IMR-90 (cell line): ENCODE measurements around the gene TAF7L.

Experiments used
- FOS ChIP-seq: fragments of 150-350 bp; IDR thresholded peaks from 2 replicates; pipeline ENCODE4 v1.6.1; 2016; ENCODE audit warnings: low read depth, low read length
- MAFK ChIP-seq: IDR thresholded peaks from 2 replicates; pipeline ENCODE4 v1.6.1; 2012; ENCODE audit warnings: low read depth, low read length, improper control_type of control experiment
- MAZ ChIP-seq: IDR thresholded peaks from 2 replicates; pipeline ENCODE4 v1.6.1; 2012; ENCODE audit warnings: low read depth, mild to moderate bottlenecking, low read length, improper control_type of control experiment, moderate library complexity, borderline replicate concordance
- POLR2A ChIP-seq: IDR thresholded peaks from 2 replicates; pipeline ENCODE4 v1.6.1; 2012; ENCODE audit warnings: mild to moderate bottlenecking, low read depth, low read length
- RAD21 ChIP-seq: IDR thresholded peaks from 2 replicates; pipeline ENCODE4 v1.6.1; 2012; ENCODE audit warnings: low read length, improper control_type of control experiment
- RCOR1 ChIP-seq: IDR thresholded peaks from 2 replicates; pipeline ENCODE4 v1.6.1; 2012; ENCODE audit warnings: mild to moderate bottlenecking, low read length, improper control_type of control experiment; ENCODE audit not compliant: insufficient replicate concordance
- SMC3 ChIP-seq: fragments of 150-350 bp; IDR thresholded peaks from 2 replicates; pipeline ENCODE4 v1.6.1; 2016; ENCODE audit warnings: low read depth, mild to moderate bottlenecking, antibody characterized with exemption, low read length, moderate library complexity
- TF ChIP-seq, protein P1 (sequence below): conservative IDR thresholded peaks from 2 replicates; pipeline ENCODE4 v1.5.1; 2012; ENCODE audit warnings: mild to moderate bottlenecking, low read depth, low read length, improper control_type of control experiment
- TF ChIP-seq, protein P2 (sequence below): fragments of 150-350 bp; IDR thresholded peaks from 2 replicates; pipeline ENCODE4 v1.6.1; 2017; ENCODE audit warnings: mild to moderate bottlenecking, antibody characterized with exemption, low read length, low read depth

DNA sequence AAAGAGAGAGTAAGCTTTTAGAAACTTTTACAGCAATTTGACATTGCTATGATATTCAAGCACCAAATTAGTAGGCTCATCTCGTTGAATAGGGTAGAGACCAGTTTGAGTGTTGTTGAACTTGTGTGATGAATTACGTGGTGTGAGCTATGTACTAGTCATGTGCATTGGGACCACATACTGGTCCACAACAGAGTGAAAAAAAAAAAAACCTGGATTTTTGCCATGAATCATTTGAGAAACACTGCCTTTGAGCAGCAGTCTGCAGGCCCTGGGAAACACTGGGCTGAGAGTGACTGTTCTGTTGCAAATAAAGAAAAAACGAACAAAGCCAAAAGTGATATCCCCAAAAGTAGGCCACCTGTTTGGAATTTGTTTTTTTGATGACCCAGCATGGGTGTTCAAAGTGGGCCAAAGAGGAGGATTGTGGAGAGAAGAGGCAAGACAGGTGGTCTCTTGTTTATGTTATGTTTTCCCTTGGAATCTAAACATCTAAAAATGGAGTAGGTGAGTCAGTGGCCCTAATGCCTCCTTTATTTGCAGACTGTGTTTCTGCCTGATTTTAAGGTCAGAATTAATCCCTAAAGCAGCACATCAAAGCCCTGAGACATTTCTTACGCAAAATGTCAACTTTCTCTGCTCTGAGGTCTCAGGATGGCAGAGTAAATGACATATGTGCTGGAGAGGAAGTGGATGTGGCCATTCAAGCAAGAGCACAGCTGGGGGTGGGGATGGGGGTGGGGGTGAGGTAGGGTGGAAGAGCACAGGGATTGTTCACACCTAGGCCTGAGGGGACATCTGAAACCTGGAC, 33.5 kb downstream of the TAF7L start:
- TF ChIP-seq, protein P1, sequence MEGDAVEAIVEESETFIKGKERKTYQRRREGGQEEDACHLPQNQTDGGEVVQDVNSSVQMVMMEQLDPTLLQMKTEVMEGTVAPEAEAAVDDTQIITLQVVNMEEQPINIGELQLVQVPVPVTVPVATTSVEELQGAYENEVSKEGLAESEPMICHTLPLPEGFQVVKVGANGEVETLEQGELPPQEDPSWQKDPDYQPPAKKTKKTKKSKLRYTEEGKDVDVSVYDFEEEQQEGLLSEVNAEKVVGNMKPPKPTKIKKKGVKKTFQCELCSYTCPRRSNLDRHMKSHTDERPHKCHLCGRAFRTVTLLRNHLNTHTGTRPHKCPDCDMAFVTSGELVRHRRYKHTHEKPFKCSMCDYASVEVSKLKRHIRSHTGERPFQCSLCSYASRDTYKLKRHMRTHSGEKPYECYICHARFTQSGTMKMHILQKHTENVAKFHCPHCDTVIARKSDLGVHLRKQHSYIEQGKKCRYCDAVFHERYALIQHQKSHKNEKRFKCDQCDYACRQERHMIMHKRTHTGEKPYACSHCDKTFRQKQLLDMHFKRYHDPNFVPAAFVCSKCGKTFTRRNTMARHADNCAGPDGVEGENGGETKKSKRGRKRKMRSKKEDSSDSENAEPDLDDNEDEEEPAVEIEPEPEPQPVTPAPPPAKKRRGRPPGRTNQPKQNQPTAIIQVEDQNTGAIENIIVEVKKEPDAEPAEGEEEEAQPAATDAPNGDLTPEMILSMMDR, result no peak
- TF ChIP-seq MAZ, result no peak
- TF ChIP-seq MAFK, result no peak
- TF ChIP-seq RAD21, result no peak
- no peak for TF ChIP-seq RCOR1
- TF ChIP-seq SMC3, result no peak
- TF ChIP-seq POLR2A, result no peak
- TF ChIP-seq FOS, result no peak
- TF ChIP-seq, protein P2, sequence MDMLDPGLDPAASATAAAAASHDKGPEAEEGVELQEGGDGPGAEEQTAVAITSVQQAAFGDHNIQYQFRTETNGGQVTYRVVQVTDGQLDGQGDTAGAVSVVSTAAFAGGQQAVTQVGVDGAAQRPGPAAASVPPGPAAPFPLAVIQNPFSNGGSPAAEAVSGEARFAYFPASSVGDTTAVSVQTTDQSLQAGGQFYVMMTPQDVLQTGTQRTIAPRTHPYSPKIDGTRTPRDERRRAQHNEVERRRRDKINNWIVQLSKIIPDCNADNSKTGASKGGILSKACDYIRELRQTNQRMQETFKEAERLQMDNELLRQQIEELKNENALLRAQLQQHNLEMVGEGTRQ, result no peak
